ENCODE data around the gene CTNNA3.

DNA sequence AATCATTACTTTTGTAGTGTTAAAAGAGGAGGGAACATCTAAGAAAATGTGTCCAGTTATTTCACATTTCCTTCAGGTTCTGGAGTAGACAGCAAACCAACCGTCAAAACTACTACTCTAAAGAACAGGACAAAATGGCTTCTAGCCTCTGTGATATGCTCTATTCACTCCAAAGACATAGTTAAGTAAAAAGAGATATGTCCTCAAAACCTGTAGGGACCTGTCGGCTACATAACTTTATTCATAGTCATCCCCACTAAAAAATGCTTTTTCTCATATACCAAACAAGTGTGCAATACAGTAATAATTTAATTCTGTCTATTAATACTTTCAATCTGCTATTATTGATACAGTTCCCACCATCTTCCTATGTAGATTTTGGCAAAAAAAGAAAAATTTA lies 1412.9 kb downstream of the CTNNA3 start:
- TF ChIP-seq, protein P1, sequence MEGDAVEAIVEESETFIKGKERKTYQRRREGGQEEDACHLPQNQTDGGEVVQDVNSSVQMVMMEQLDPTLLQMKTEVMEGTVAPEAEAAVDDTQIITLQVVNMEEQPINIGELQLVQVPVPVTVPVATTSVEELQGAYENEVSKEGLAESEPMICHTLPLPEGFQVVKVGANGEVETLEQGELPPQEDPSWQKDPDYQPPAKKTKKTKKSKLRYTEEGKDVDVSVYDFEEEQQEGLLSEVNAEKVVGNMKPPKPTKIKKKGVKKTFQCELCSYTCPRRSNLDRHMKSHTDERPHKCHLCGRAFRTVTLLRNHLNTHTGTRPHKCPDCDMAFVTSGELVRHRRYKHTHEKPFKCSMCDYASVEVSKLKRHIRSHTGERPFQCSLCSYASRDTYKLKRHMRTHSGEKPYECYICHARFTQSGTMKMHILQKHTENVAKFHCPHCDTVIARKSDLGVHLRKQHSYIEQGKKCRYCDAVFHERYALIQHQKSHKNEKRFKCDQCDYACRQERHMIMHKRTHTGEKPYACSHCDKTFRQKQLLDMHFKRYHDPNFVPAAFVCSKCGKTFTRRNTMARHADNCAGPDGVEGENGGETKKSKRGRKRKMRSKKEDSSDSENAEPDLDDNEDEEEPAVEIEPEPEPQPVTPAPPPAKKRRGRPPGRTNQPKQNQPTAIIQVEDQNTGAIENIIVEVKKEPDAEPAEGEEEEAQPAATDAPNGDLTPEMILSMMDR (conservative IDR thresholded peaks at IDR 0.05 in 1 of 2, IDR thresholded peaks at IDR 0.05 in 1 of 2; ENCODE audit: low read depth in 1 of 2, low read length in 2 of 2) = no peak
- no peak for TF ChIP-seq EZH2 (IDR thresholded peaks at IDR 0.05; ENCODE audit: low read length, missing control alignments)
